Fibroblast of peridontal ligament (primary cell): Measurements from ENCODE around the gene ZNF112.

Experiments
- DNase-seq: peaks from one replicate; pipeline ENCODE4 v3.0.0-alpha.2; 2010; ENCODE audit errors: extremely low read depth

The ZNF112 gene

GRCh38 chr19:44282846-44283245 is 73.6 kb downstream of the ZNF112 start:
- DNase-seq = no peak

GRCh38 chr19:44280916-44281315 is 75.6 kb downstream of the ZNF112 start:
- DNase-seq = no peak

- DNase-seq = peak; percentile 10
Observed at GRCh38 chr19:44278181-44278690, 78.2 kb downstream of the ZNF112 start.

GRCh38 chr19:44277331-44277730 is 79.1 kb downstream of the ZNF112 start:
- no peak for DNase-seq
